ENCODE measurements around the gene NDRG4. TPM values are rescaled to one million over a fixed set of nuclear protein-coding genes. Genes with fewer than 3 reads are reported as not detected.

Gene NDRG4
- total RNA-seq, 2 donors from 2014 or later, result 2.2 to 11.0 TPM

DNA sequence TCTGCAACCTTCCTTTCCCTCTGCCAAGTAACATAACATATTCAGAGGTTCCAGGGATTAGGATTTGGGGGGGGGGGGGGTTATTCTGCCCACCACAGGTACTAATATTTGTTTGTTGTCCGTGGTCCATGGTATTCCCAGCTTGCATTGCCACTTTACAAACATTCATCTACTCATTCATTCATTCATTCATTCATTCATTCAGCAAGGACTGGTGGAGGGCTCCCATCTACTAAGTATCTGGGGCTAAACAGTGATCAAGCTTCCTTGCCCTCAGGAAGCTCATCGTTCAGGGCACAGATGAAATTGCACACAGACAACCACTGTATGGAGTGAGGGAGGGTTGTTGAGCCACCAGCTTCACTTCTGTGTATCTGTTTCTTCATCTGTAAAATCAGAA lies 45.8 kb upstream of the NDRG4 start:
- Histone ChIP-seq H3K27ac (no peak overlapping the region), H3K27me3 (replicated peaks; ENCODE audit: insufficient read depth) (no peaks in the 10 kb centered on the region), H3K36me3 (no peaks in the 10 kb centered on the region), H3K9me3 (no peaks in the 10 kb centered on the region), H3K4me1 (ENCODE audit: control insufficient read depth in 1 of 2, low read depth in 2 of 2) (no peaks in the 10 kb centered on the region), H3K4me3 (no peak overlapping the region)
- ATAC-seq (ENCODE audit: insufficient number of reproducible peaks, low FRiP score, low read depth), result no peak
- DNase-seq (ENCODE audit: low spot score), result no peak
- TF ChIP-seq, protein P1, sequence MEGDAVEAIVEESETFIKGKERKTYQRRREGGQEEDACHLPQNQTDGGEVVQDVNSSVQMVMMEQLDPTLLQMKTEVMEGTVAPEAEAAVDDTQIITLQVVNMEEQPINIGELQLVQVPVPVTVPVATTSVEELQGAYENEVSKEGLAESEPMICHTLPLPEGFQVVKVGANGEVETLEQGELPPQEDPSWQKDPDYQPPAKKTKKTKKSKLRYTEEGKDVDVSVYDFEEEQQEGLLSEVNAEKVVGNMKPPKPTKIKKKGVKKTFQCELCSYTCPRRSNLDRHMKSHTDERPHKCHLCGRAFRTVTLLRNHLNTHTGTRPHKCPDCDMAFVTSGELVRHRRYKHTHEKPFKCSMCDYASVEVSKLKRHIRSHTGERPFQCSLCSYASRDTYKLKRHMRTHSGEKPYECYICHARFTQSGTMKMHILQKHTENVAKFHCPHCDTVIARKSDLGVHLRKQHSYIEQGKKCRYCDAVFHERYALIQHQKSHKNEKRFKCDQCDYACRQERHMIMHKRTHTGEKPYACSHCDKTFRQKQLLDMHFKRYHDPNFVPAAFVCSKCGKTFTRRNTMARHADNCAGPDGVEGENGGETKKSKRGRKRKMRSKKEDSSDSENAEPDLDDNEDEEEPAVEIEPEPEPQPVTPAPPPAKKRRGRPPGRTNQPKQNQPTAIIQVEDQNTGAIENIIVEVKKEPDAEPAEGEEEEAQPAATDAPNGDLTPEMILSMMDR (IDR thresholded peaks at IDR 0.05), result no peak

DNA sequence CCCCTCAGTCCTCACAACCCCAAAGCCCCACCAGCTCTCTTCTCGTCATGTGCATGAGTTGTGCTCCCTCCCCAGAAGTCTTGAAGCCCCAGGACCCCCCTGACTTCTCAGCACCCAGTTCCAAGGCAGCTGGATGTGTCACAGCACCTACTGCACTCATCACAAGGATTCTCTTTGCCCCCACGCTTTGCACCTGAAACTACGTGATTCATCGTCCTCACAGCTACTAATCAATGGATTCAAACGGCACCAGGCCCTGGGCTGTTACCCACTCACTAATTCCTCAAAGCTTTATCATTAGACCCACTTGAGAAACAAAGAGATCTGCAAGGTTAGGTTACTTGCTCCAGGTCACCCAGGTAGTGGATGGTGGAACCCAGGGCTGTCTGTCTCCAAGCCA lies 45.1 kb upstream of the NDRG4 start:
- Histone ChIP-seq H3K4me1 (ENCODE audit: control insufficient read depth in 1 of 2, low read depth in 2 of 2) (no peaks in the 10 kb centered on the region), H3K4me3 (no peak overlapping the region), H3K27ac (no peak overlapping the region), H3K27me3 (replicated peaks; ENCODE audit: insufficient read depth) (no peaks in the 10 kb centered on the region), H3K36me3 (no peaks in the 10 kb centered on the region), H3K9me3 (no peaks in the 10 kb centered on the region)
- ATAC-seq (ENCODE audit: insufficient number of reproducible peaks, low FRiP score, low read depth) (no peak), DNase-seq (ENCODE audit: low spot score) (no peak)
- TF ChIP-seq, protein P1 (IDR thresholded peaks at IDR 0.05), result no peak

DNA sequence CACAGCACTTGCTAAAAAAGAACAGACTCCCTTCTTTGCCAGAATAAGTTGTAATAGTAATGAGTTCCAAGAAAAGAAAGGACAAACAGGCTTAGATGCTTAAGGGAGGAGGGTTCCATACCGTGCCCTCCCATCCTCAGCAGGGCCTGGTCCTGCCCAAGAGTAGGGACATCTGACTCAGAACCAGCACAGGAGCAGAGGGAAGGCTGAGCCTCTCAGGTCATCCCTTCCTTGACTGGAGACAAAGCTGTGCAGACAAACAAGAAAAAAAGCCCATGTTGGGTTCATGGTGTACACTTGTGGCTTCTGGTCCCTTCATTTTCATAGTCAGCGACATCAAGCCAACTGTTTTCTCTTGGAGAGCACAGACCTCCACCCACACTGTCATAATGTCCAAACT lies 44.2 kb upstream of the NDRG4 start:
- Histone ChIP-seq H3K36me3 (no peaks in the 10 kb centered on the region), H3K9me3 (no peaks in the 10 kb centered on the region), H3K4me3 (no peak overlapping the region), H3K4me1 (ENCODE audit: control insufficient read depth in 1 of 2, low read depth in 2 of 2) (no peaks in the 10 kb centered on the region), H3K27me3 (replicated peaks; ENCODE audit: insufficient read depth) (no peaks in the 10 kb centered on the region), H3K27ac (no peak overlapping the region)
- DNase-seq (ENCODE audit: low spot score), result no peak
- ATAC-seq (ENCODE audit: insufficient number of reproducible peaks, low FRiP score, low read depth), result no peak
- TF ChIP-seq, protein P1 (IDR thresholded peaks at IDR 0.05), result no peak

DNA sequence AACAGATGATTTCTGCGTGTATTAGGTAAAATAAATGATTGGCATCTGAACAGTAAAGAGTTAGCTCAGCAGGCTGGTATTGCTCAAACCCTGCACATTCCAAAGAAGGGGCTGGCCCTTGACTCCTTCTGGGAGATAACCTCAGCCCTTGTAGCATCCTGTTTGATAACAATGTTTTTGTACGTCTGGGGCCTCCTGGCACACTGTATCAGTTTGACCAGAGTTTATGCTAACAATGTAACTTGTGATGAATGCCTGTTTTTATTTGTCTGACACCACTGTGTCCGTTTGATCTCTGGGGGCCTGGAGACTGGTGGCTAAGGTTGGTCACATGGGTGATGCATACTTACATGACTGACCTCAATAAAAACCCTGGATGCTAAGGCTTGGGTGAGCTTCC lies 43.8 kb upstream of the NDRG4 start:
- TF ChIP-seq, protein P1 (IDR thresholded peaks at IDR 0.05), result no peak
- Histone ChIP-seq H3K27ac (no peak overlapping the region), H3K27me3 (replicated peaks; ENCODE audit: insufficient read depth) (no peaks in the 10 kb centered on the region), H3K4me1 (ENCODE audit: control insufficient read depth in 1 of 2, low read depth in 2 of 2) (no peaks in the 10 kb centered on the region), H3K36me3 (no peaks in the 10 kb centered on the region), H3K9me3 (no peaks in the 10 kb centered on the region), H3K4me3 (no peak overlapping the region)
- ATAC-seq (ENCODE audit: insufficient number of reproducible peaks, low FRiP score, low read depth), result no peak
- DNase-seq (ENCODE audit: low spot score), result no peak

DNA sequence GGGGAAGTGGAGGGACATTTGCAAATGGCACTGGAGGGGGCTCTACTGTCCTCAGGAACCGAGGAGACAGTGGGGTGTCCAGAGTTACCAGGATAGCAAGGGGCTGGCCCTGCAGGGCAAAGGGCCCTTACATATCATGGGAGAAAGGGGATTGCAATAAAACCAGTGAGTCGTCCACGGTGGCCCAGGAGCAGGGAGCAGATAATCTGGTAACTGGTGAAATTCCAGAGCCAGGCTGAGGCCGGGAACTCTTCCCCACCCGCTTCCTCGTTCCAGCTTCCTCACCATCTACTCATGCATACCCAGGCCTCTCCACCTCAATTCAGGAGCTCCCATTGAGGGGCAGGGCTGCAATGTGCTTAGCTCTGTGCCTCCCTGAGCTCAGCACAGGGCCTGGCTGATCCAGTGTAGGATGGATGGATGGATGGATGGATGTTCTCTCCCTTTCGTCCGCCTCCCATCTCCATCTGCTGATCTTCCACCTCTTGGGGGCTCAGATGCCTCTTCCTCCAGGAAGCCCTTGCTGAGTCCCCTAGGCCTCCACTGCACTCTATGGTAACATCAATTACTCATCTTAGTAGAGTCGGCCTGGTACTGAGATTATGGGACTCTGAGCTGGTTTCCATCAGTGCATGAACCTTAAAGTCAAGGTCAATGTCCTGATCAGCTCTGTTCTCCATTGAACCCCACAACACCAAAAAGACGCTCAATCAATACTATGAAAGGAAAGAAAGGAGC lies 41.2 kb upstream of the NDRG4 start:
- TF ChIP-seq, protein P1 (IDR thresholded peaks at IDR 0.05), result no peak
- H3K9me3 ChIP-seq, result no peaks in the 10 kb centered on the region
- peaks cover under 1 to 2% of the 10 kb centered on the region in 2 donors for H3K4me1 ChIP-seq (ENCODE audit: control insufficient read depth in 1 of 2, low read depth in 2 of 2)
- ATAC-seq (ENCODE audit: insufficient number of reproducible peaks, low FRiP score, low read depth) (no peak), DNase-seq (ENCODE audit: low spot score) (no peak)
- no peaks in the 10 kb centered on the region for H3K27me3 ChIP-seq (replicated peaks; ENCODE audit: insufficient read depth)
- H3K36me3 ChIP-seq, result no peaks in the 10 kb centered on the region
- no peak overlapping the region for H3K27ac ChIP-seq
- no peak overlapping the region for H3K4me3 ChIP-seq

Measured in thoracic aorta (tissue), 2 donors.